Cardiac fibroblast (primary cell): ENCODE data around the gene RHOBTB3.

ENCODE experiments used
- DNase-seq, 2 donors: peaks; one replicate each; pipeline versions ENCODE4 v3.0.0 to v3.0.0-alpha.2; 2010; ENCODE audit warnings: low read depth in 2 of 2
- H3K4me3 ChIP-seq, 2 donors: replicated peaks in 1 of 2; 1 replicate in 1 of 2; 2 replicates in 1 of 2; pipeline ENCODE4 v1.5.1; 2011; ENCODE audit warnings: low read depth in 2 of 2, low read length in 2 of 2, mild to moderate bottlenecking in 2 of 2, moderate library complexity in 1 of 2
- CTCF ChIP-seq: IDR thresholded peaks from one replicate; pipeline ENCODE4 v1.5.1; 2011; ENCODE audit warnings: low read depth, mild to moderate bottlenecking, low read length, inconsistent platforms

Gene RHOBTB3

GRCh38 chr5:95786821-95787418, 55.8 kb downstream of the RHOBTB3 start:
- no peak overlapping the region for H3K4me3 ChIP-seq
- DNase-seq = peak; percentile 78 to 81
- no peak for TF ChIP-seq CTCF

GRCh38 chr5:95788493-95788892, 57.4 kb downstream of the RHOBTB3 start:
- DNase-seq = no peak
- no peak for TF ChIP-seq CTCF
- H3K4me3 ChIP-seq = no peak overlapping the region

GRCh38 chr5:95791751-95792150, 60.6 kb downstream of the RHOBTB3 start:
- DNase-seq = no peak
- TF ChIP-seq CTCF = no peak

GRCh38 chr5:95794070-95794516, 63.0 kb downstream of the RHOBTB3 start:
- TF ChIP-seq CTCF = no peak
- no peak overlapping the region for H3K4me3 ChIP-seq
- DNase-seq = peak; percentile 69 to 79

More at GRCh38 chr5:95791751-95792150, 60.6 kb downstream of the RHOBTB3 start:
- no peak overlapping the region for H3K4me3 ChIP-seq

- no peak overlapping the region for H3K4me3 ChIP-seq
- DNase-seq = no peak
- TF ChIP-seq CTCF = no peak
Measured at GRCh38 chr5:95797301-95797700, 66.2 kb downstream of the RHOBTB3 start.

GRCh38 chr5:95798048-95798447, 66.9 kb downstream of the RHOBTB3 start:
- H3K4me3 ChIP-seq = no peak overlapping the region
- TF ChIP-seq CTCF = no peak
- DNase-seq = no peak

- no peak for DNase-seq
- H3K4me3 ChIP-seq = no peak overlapping the region
- no peak for TF ChIP-seq CTCF
Measured at GRCh38 chr5:95798545-95798944, 67.4 kb downstream of the RHOBTB3 start.
